Esophagus squamous epithelium (tissue), 5 donors: Measurements from ENCODE around the gene ASH1L. TPM values are rescaled to one million over a fixed set of nuclear protein-coding genes. Genes with fewer than 3 reads are reported as not detected.

ENCODE experiments used
- DNase-seq: peaks from one replicate; lab custom pipeline; 2025; lab: John Stamatoyannopoulos, UW
- H3K27ac ChIP-seq, 4 donors: fragments of 200-600 bp; sonication (generic); one replicate each; pipeline ENCODE4 v1.5.1; 2016 to 2019; ENCODE audit warnings: mild to moderate bottlenecking in 1 of 4
- H3K27me3 ChIP-seq, 4 donors: fragments of 200-600 bp; sonication (generic); 1 replicate in 3 of 4; 2 replicates in 1 of 4; pipeline versions ENCODE4 v1.5.1 to v1.6.0; 2017 to 2021; ENCODE audit warnings: antibody characterized with exemption in 1 of 4
- H3K36me3 ChIP-seq, 3 donors: fragments of 200-600 bp; sonication (generic); one replicate each; pipeline ENCODE4 v1.5.1; 2016 to 2019
- H3K4me1 ChIP-seq, 3 donors: fragments of 200-600 bp; sonication (generic); one replicate each; pipeline ENCODE4 v1.5.1; 2017 to 2019
- H3K4me3 ChIP-seq, 4 donors: fragments of 200-600 bp; sonication (generic); 1 replicate in 3 of 4; 2 replicates in 1 of 4; pipeline ENCODE4 v1.5.1; 2016 to 2019; ENCODE audit warnings: mild to moderate bottlenecking in 2 of 4, moderate library complexity in 1 of 4
- H3K9me3 ChIP-seq, 3 donors: fragments of 200-600 bp; sonication (generic); one replicate each; pipeline ENCODE4 v1.5.1; 2016 to 2019
- CTCF ChIP-seq, 6 experiments: fragments of 450-650 bp in 4 of 6; fragments of 200-600 bp in 2 of 6; sonication (generic) in 2 of 6; IDR thresholded peaks; one replicate each; pipeline ENCODE4 v1.5.1; 2016 to 2019; ENCODE audit warnings: antibody characterized with exemption in 6 of 6, mild to moderate bottlenecking in 4 of 6, moderate library complexity in 4 of 6
- POLR2A ChIP-seq, 4 donors: fragments of 450-650 bp; IDR thresholded peaks; one replicate each; pipeline ENCODE4 v1.6.1; 2017; ENCODE audit warnings: antibody characterized with exemption in 4 of 4, mild to moderate bottlenecking in 4 of 4, moderate library complexity in 3 of 4
- WGBS, 2 donors: methylation state at CpG; one replicate each; pipeline ENCODE4 v1.1.5; 2018; 5-methylcytosine and 5-hydroxymethylcytosine counted together
- intact Hi-C: fragments of 100-400 bp; cut with DNase I; formaldehyde crosslinking; loops from one replicate; pipeline ENCODE4 v1.15.0; 2022
- total RNA-seq, 4 donors: library from RNA; depleted of rRNA; stranded (reverse); fragments of >200 nt; gene quantifications; one replicate each; pipeline ENCODE4 v1.1.0, GENCODE V29; 2016
- donor health status: DM: yes; HTN: yes; CAD: no.

The ASH1L gene
- total RNA-seq, 4 donors from 2014 or later: 27.6 to 57.4 (median 31.2) TPM

- no peak for DNase-seq
- TF ChIP-seq CTCF (IDR thresholded peaks at IDR 0.05) (no peak), POLR2A (IDR thresholded peaks at IDR 0.05) (no peak)
- 49 to 60% methylated on average over 3 of the region's 3 CpGs for WGBS, 2 donors
- peak overlapping the region in 3 of 4 donors; percentile 15 to 60 (median 38) for H3K27ac ChIP-seq
- no peaks in the 10 kb centered on the region for H3K27me3 ChIP-seq
- H3K4me3 ChIP-seq: peak overlapping the region in 1 of 4 donors; percentile 25
- intact Hi-C loops: no loop called here
- H3K36me3 ChIP-seq: peaks cover 8 to 84% (median 38%) of the 10 kb centered on the region in 3 donors
- no peaks in the 10 kb centered on the region for H3K9me3 ChIP-seq
- H3K4me1 ChIP-seq: peaks cover 0 to 21% (median 0%) of the 10 kb centered on the region in 3 donors
Measured at GRCh38 chr1:155379180-155379579, 183.4 kb downstream of the ASH1L start.

- no peak for TF ChIP-seq POLR2A (IDR thresholded peaks at IDR 0.05)
- TF ChIP-seq CTCF (IDR thresholded peaks at IDR 0.05): no peak
- Histone ChIP-seq H3K4me3 (no peak overlapping the region), H3K27ac (no peak overlapping the region), H3K36me3 (peaks cover 14 to 96% (median 22%) of the 10 kb centered on the region in 3 donors), H3K9me3 (no peaks in the 10 kb centered on the region), H3K27me3 (no peaks in the 10 kb centered on the region), H3K4me1 (no peaks in the 10 kb centered on the region)
- intact Hi-C loops: no loop called here
- WGBS, 2 donors: 96 to 100% methylated on average over 1 of the region's 1 CpG
- no peak for DNase-seq
Measured at GRCh38 chr1:155360051-155360450, 202.6 kb downstream of the ASH1L start.

GRCh38 chr1:155352631-155353030 is 210.0 kb downstream of the ASH1L start:
- peaks cover 14 to 100% (median 60%) of the 10 kb centered on the region in 3 donors for H3K36me3 ChIP-seq
- 86 to 91% methylated on average over 6 of the region's 6 CpGs for WGBS, 2 donors
- no peak for TF ChIP-seq POLR2A (IDR thresholded peaks at IDR 0.05)
- no peak for TF ChIP-seq CTCF (IDR thresholded peaks at IDR 0.05)

GRCh38 chr1:155342842-155343241 is 219.8 kb downstream of the ASH1L start:
- intact Hi-C loops: no loop called here
- no peak for TF ChIP-seq CTCF (IDR thresholded peaks at IDR 0.05)
- H3K36me3 ChIP-seq: peaks cover 4 to 100% (median 57%) of the 10 kb centered on the region in 3 donors

More at GRCh38 chr1:155352631-155353030, 210.0 kb downstream of the ASH1L start:
- H3K27me3 ChIP-seq: no peaks in the 10 kb centered on the region
- intact Hi-C loops: no loop called here
- no peak overlapping the region for H3K4me3 ChIP-seq
- DNase-seq: no peak
- no peaks in the 10 kb centered on the region for H3K4me1 ChIP-seq
- H3K27ac ChIP-seq: no peak overlapping the region
- H3K9me3 ChIP-seq: no peaks in the 10 kb centered on the region

GRCh38 chr1:155339515-155340097 is 223.0 kb downstream of the ASH1L start:
- intact Hi-C loops: no loop called here
- H3K27ac ChIP-seq: no peak overlapping the region
- no peak overlapping the region for H3K4me3 ChIP-seq
- DNase-seq: no peak
- TF ChIP-seq CTCF (IDR thresholded peaks at IDR 0.05) (no peak), POLR2A (IDR thresholded peaks at IDR 0.05) (no peak)
- H3K27me3 ChIP-seq: no peaks in the 10 kb centered on the region
- 84 to 96% methylated on average over 8 of the region's 8 CpGs for WGBS, 2 donors
- peaks cover 4 to 100% (median 38%) of the 10 kb centered on the region in 3 donors for H3K36me3 ChIP-seq
- no peaks in the 10 kb centered on the region for H3K4me1 ChIP-seq
- no peaks in the 10 kb centered on the region for H3K9me3 ChIP-seq

More at GRCh38 chr1:155342842-155343241, 219.8 kb downstream of the ASH1L start:
- H3K27me3 ChIP-seq: no peaks in the 10 kb centered on the region
- 80% methylated on average over 2 to 3 of the region's 3 CpGs for WGBS, 2 donors
- H3K4me1 ChIP-seq: no peaks in the 10 kb centered on the region
- no peaks in the 10 kb centered on the region for H3K9me3 ChIP-seq
- H3K4me3 ChIP-seq: no peak overlapping the region
- no peak for DNase-seq
- no peak overlapping the region for H3K27ac ChIP-seq
